Naive thymus-derived CD8-positive, alpha-beta T cell (primary cell): Measurements from ENCODE around the gene TANGO2. TPM values are rescaled to one million over a fixed set of nuclear protein-coding genes. Genes with fewer than 3 reads are reported as not detected.

Experiments used
- ATAC-seq, 2 donors: fragments of 150-1000 bp; cut with Tn5 transposase in 1 of 2; sonication (Bioruptor Pico), chemical (Tn5 transposase) in 1 of 2; 1 replicate in 1 of 2; 2 replicates in 1 of 2; pipeline ENCODE4 v1.10.0; 2021; ENCODE audit warnings: mild to moderate bottlenecking in 2 of 2, moderate library complexity in 2 of 2
- POLR2A ChIA-PET: fragments of 350-600 bp; sonication (Branson Sonifier 250); formaldehyde crosslinking; loops from one replicate; lab custom pipeline; 2021; ENCODE audit warnings: antibody characterized with exemption; lab: Charles Lee
- DNase-seq, 10 donors: peaks; one replicate each; pipeline versions ENCODE4 v3.0.0 to v3.0.0-alpha.2; 2020 to 2022
- H3K27ac Mint-ChIP-seq, 10 donors: one replicate each; pipeline ENCODE4 v1.8.0; 2020 to 2022; ENCODE audit warnings: mild to moderate bottlenecking in 10 of 10, mixed read lengths in 10 of 10, moderate library complexity in 4 of 10, inconsistent platforms in 1 of 10
- H3K27me3 Mint-ChIP-seq, 5 donors: one replicate each; pipeline ENCODE4 v1.8.0; 2021 to 2022; ENCODE audit warnings: mixed read lengths in 5 of 5
- H3K36me3 Mint-ChIP-seq, 3 donors: one replicate each; pipeline ENCODE4 v1.8.0; 2020 to 2022; ENCODE audit warnings: mixed read lengths in 3 of 3, mild to moderate bottlenecking in 2 of 3, inconsistent platforms in 1 of 3
- H3K4me1 Mint-ChIP-seq, 4 donors: one replicate each; pipeline ENCODE4 v1.8.0; 2021 to 2022; ENCODE audit warnings: mixed read lengths in 4 of 4
- H3K4me3 Mint-ChIP-seq, 10 donors: one replicate each; pipeline ENCODE4 v1.8.0; 2020 to 2022; ENCODE audit warnings: mild to moderate bottlenecking in 10 of 10, mixed read lengths in 10 of 10, moderate library complexity in 6 of 10, inconsistent platforms in 1 of 10
- H3K9me3 Mint-ChIP-seq, 9 donors: one replicate each; pipeline ENCODE4 v1.8.0; 2020 to 2022; ENCODE audit warnings: mixed read lengths in 9 of 9, mild to moderate bottlenecking in 3 of 9, inconsistent platforms in 1 of 9, moderate library complexity in 1 of 9
- polyA plus RNA-seq, 3 donors: library from polyadenylated mRNA; unstranded; fragments of 300-500 nt; fragmentation: Illumina TruSeq; gene quantifications; one replicate each; pipeline ENCODE4 v1.2.3, GENCODE V29; 2021
- total RNA-seq, 8 experiments: library from RNA in 2 of 8; stranded (reverse) in 2 of 8; gene quantifications; one replicate each; pipeline ENCODE4 v1.2.3 and lab custom pipeline; 2021 to 2026

TANGO2 gene
- total and polyA plus RNA-seq, 5 experiments from 2014 or later = 22.6 to 38.0 (median 36.2) TPM

DNA sequence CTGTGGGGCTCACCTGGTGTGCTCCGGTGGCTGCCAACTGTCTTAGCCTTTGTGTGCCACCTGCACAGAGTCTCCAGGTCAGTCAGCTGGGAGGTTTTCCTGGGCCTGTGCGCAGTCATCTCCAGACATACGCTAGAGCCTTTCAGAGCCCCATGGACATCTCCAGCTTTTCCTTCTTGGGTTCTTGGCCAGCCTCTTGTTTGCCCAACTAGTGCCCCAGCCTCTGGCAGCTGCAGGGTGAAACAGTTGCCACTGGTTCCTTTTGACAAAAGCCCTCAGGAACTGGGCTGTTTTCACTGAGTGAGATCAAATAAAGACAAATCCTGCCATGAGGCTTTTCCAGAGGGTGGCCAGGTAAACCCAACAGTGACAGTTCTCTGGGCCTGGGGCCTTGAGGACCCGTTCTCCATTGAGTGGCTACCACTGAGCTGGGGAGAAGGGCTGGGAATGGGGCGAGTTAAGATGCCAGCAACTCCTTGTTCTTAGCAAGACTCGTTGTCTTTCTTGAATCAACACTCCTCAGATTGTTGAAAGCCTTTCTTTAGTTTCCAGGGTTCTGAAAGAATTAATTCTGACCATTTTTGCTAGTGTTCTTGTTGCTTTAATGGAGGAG lies 78.3 kb downstream of the TANGO2 start:
- no peaks in the 10 kb centered on the region for H3K27me3 Mint-ChIP-seq
- ATAC-seq (no peak), DNase-seq (no peak)
- POLR2A ChIA-PET = no interaction called here
- peaks cover 18 to 60% (median 51%) of the 10 kb centered on the region in 4 donors for H3K4me1 Mint-ChIP-seq
- peak overlapping the region in 9 of 10 donors; percentile 23 to 92 (median 89) for H3K4me3 Mint-ChIP-seq
- peak overlapping the region; percentile 87 to 99 (median 96) for H3K27ac Mint-ChIP-seq
- peaks cover 0 to 44% (median 21%) of the 10 kb centered on the region in 3 donors for H3K36me3 Mint-ChIP-seq
- no peaks in the 10 kb centered on the region for H3K9me3 Mint-ChIP-seq

DNA sequence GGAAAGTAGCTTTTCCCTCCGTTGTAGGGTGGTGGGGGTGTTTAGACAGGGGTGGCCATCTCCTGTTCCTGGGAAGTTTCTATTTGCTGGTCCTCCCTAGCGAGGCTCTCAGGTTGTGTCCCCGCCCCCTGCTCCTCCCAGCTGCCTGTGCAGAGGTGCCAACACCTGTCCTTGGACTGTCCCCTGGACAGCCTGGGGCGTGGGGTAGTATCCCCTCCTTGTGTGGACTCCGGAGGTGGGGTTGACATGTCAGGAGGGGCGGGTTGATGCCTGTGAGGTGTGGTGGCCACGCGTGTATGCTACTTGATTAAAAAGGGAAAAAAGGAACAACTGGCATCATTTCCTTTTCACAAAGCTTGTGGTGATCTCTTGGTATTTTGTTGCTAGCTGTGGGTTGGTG lies 80.7 kb downstream of the TANGO2 start:
- Mint-ChIP-seq H3K4me3 (peak overlapping the region in 9 of 10 donors; percentile 8 to 92 (median 89)), H3K9me3 (no peaks in the 10 kb centered on the region), H3K27me3 (no peaks in the 10 kb centered on the region), H3K36me3 (peaks cover 0 to 34% (median 8%) of the 10 kb centered on the region in 3 donors), H3K27ac (peak overlapping the region; percentile 87 to 99 (median 94)), H3K4me1 (peaks cover 18 to 60% (median 50%) of the 10 kb centered on the region in 4 donors)
- POLR2A ChIA-PET = interaction anchor here (0.7 to 2.8 kb wide), 5 partner anchors 9 to 671 kb away, joined by 3 to 16 read pairs (median 4); partner anchors contain the start of genes RANBP1, TANGO2 and TRMT2A
- ATAC-seq = no peak
- peak in 1 of 10 donors; percentile 11 for DNase-seq

DNA sequence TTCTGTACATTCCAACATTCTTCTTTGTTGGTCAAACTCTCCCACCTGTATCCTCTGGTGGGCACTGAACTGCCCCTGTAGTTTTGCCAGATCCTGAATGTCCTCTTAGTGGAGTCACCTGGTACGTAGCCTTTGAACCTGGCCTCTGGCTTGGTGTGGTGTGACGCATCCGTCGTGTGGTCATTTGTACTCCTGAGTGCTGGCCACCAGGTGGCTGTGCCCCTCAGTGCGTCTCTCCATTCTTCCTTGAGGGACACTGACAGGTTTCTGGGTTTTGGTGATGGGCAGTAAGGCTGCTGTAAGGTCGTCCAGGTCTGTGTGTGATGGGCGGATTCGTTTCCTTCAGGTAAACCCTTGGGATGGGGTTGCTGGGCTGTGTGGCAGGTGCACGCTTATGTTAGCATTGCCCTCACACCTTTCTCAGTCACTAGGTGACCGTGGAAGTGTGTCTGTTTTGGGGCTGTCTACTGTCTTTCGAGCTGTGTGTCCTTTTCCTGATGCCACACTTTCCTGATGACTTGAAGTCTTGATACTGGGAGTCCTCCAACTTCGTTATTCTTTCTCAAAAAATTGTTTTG lies 81.4 kb downstream of the TANGO2 start:
- Mint-ChIP-seq H3K27ac (peak overlapping the region; percentile 87 to 98 (median 92)), H3K4me3 (peak overlapping the region in 4 of 10 donors; percentile 30 to 77 (median 41))
- POLR2A ChIA-PET = interaction anchor here (0.7 to 2.8 kb wide), 2 partner anchors 10 to 671 kb away, joined by 4 to 16 read pairs; no protein-coding TSS in a partner anchor

DNA sequence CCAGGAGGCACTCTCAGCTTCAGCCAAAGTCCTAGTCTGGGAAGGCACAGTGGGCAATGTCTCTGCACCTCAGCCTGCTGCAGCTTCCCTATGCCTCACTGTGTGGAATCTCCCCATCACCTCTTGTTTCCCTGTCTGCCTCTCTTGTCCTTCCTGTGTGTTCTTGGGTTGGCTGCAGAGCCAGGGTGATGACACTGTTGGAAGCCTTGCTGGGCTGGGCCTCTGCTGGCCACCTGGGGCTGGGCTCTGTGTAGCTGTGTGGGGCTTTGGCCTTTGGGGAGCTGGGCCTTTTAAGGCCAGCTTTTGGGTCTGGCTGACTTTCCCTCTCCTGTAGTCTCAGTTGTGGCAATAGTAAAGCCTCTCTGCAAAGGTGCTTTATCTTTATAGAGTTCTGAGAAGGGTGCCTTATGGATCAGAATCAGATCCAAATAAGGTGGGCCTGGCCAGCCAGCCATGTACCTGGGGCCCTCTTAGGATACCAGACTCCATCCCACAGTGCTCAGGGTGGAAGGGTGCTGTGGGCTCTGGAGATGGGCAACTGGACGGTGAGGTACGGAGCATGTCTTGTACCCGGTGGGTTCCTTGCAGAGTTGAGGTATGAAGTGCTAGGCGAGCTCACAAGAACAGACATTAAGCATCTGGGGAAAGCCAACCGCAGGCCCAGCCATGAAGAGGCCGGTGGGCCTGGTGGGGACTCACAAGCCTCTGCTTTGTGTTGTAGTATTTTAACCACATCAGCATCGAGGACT lies 84.7 kb downstream of the TANGO2 start:
- POLR2A ChIA-PET = interaction anchor here (1.3 to 1.9 kb wide), 2 partner anchors 11 to 13 kb away, joined by 3 to 7 read pairs; partner anchors contain the start of gene RANBP1
- Mint-ChIP-seq H3K27me3 (no peaks in the 10 kb centered on the region), H3K4me3 (no peak overlapping the region), H3K27ac (peak overlapping the region in 6 of 10 donors; percentile 25 to 80 (median 52)), H3K36me3 (peaks cover 0 to 40% (median 2%) of the 10 kb centered on the region in 3 donors), H3K9me3 (no peaks in the 10 kb centered on the region), H3K4me1 (peaks cover 15 to 37% (median 22%) of the 10 kb centered on the region in 4 donors)
- peak in 1 of 10 donors; percentile 32 for DNase-seq
- no peak for ATAC-seq

More for the DNA sequence above, 81.4 kb downstream of the TANGO2 start:
- Mint-ChIP-seq H3K27me3 (no peaks in the 10 kb centered on the region), H3K36me3 (peaks cover 0 to 33% (median 4%) of the 10 kb centered on the region in 3 donors), H3K9me3 (no peaks in the 10 kb centered on the region), H3K4me1 (peaks cover 18 to 57% (median 50%) of the 10 kb centered on the region in 4 donors)
- ATAC-seq (no peak), DNase-seq (no peak)

DNA sequence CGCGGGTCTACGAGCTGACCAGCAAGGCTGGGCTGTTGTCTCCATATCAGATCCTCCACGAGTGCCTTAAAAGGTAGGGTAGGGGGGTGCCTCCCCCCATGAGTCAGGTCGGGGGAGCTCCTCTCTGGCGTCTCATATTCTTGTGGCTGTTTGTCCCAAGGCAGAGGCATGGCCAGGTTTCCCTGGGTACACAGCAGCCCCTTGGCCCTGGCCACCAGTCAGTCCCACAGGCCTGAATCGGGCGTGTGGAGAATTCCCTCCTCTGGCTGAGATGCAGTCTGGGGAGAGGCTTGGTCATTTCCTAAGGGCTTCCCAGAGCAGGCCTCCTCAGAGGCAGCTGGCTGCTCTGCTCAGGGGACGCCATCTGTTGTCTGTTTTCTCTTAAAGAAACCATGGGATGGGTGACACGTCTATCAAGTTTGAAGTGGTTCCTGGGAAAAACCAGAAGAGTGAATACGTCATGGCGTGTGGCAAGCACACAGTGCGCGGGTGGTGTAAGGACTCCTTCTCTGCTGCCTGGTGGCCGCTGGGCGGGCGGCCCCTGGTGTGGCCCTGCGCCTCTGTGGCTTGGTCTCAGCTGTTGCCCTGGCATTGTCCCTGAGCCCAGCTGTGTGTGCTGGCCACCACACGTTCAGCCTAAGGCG lies 85.4 kb downstream of the TANGO2 start:
- Mint-ChIP-seq H3K9me3 (no peaks in the 10 kb centered on the region), H3K36me3 (peaks cover 0 to 43% (median 2%) of the 10 kb centered on the region in 3 donors), H3K27me3 (no peaks in the 10 kb centered on the region), H3K4me3 (no peak overlapping the region), H3K27ac (peak overlapping the region in 3 of 10 donors; percentile 29 to 37 (median 35)), H3K4me1 (peaks cover 8 to 37% (median 22%) of the 10 kb centered on the region in 4 donors)
- ATAC-seq (no peak), DNase-seq (peak in 1 of 10 donors; percentile 51)
- POLR2A ChIA-PET = interaction anchor here (1.3 to 1.9 kb wide), 2 partner anchors 10 to 14 kb away, joined by 3 to 7 read pairs; partner anchors contain the start of gene RANBP1

DNA sequence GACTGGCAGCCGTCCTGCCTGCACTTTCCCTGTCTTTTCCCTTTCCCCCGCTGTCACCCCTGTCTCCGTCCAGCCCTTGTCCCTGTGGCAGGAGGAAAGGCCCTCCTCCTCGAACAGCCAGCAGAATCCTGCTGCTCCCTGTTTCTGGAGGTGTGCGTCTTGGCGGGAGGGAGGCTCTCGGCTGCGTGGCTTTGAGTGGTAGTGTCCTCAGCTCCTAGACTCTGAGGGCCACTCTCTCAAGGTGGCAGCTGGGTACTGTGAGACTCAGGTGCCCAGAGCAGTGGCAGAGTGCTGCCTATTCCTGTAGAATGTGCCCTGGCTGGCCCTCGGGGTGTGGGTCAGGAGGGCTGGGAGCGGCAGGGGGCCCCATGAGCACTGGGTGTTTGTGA lies 85.9 kb downstream of the TANGO2 start:
- DNase-seq = peak in 1 of 10 donors; percentile 36
- Mint-ChIP-seq H3K4me3 (no peak overlapping the region), H3K4me1 (peaks cover 8 to 37% (median 22%) of the 10 kb centered on the region in 4 donors), H3K9me3 (no peaks in the 10 kb centered on the region), H3K36me3 (peaks cover 0 to 43% (median 2%) of the 10 kb centered on the region in 3 donors), H3K27me3 (no peaks in the 10 kb centered on the region), H3K27ac (peak overlapping the region in 3 of 10 donors; percentile 29 to 49 (median 37))
- POLR2A ChIA-PET = interaction anchor here (1.3 to 1.9 kb wide), 2 partner anchors 9 to 15 kb away, joined by 3 to 7 read pairs; partner anchors contain the start of gene RANBP1
- no peak for ATAC-seq

DNA sequence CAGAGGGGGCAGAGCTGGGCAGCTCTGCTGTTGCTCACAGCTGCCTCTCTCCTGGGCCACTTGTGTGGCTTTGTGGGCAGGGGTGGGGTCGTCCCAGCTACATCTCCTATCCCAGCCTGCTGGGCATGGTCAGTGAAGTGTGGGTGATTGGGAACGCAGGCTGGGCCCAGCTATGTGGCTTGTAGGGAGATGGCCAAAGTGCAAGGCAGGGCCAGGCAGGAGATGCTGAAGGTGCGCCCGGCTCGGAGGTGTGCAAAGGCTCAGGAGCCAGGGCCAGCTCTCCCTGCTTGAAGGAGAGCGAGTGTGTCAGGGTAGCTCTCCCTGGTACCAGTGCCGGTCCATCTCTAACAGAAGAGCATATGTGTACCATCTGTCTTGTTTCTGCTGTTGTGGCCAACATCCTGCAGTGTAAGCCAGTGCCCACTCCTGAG lies 86.6 kb downstream of the TANGO2 start:
- DNase-seq (peak in 1 of 10 donors; percentile 42), ATAC-seq (no peak)
- Mint-ChIP-seq H3K36me3 (peaks cover 0 to 47% (median 2%) of the 10 kb centered on the region in 3 donors), H3K9me3 (no peaks in the 10 kb centered on the region), H3K4me1 (peaks cover 7 to 35% (median 19%) of the 10 kb centered on the region in 4 donors), H3K27ac (peak overlapping the region in 8 of 10 donors; percentile 32 to 79 (median 56)), H3K4me3 (no peak overlapping the region), H3K27me3 (no peaks in the 10 kb centered on the region)
- POLR2A ChIA-PET = interaction anchor here (0.9 kb wide), 1 partner anchor 28 kb away, joined by 3 read pairs; the partner anchor contains the start of gene DGCR8

DNA sequence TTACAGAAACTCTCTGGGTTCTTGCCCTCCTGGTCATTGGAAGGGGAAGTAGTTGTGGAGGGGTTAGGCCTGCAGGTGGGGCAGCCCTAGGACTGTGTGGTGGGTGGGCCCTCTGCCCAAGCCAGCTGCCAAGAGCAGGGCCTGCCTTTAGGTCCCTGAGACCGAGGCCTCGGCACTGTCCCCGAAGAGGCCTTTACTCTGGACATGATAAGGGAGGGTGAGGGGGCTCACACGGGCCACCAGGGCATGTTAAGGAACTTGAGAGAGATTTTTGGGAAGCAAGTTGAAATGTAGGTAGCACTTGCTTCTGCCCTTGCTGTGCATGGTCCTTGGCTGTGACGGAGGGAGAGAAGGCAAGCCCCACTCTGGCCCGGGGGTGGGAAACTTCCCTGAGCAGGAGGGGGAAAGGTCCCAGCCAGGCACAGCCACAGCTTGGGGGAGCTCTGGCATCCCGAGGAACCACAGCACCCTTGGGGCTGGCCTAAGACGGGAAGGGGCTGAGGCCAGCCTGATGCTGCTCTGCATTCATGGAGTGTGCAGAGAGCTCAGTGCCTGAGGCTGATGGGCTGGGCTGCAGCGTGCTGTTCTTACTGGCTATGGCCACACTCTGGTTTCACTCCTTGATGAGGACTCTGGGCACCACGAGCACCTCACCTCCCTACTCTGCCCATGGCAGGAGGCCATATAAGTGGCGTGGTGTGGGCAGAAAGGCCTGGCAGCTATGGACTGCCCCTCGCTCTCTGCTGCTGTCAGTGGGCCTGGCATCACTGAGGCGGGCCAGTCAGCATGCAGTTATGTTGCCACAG lies 87.2 kb downstream of the TANGO2 start:
- peaks cover 7 to 29% (median 16%) of the 10 kb centered on the region in 4 donors for H3K4me1 Mint-ChIP-seq
- H3K36me3 Mint-ChIP-seq = peaks cover 0 to 47% (median 2%) of the 10 kb centered on the region in 3 donors
- no peak for ATAC-seq
- POLR2A ChIA-PET = interaction anchor here (0.9 to 1.3 kb wide), 2 partner anchors 9 to 29 kb away, joined by 3 to 4 read pairs; partner anchors contain the start of genes DGCR8 and TRMT2A
- H3K9me3 Mint-ChIP-seq = no peaks in the 10 kb centered on the region
- peak in 1 of 10 donors; percentile 51 for DNase-seq
- H3K27ac Mint-ChIP-seq = peak overlapping the region in 9 of 10 donors; percentile 19 to 90 (median 52)
- H3K27me3 Mint-ChIP-seq = no peaks in the 10 kb centered on the region
- H3K4me3 Mint-ChIP-seq = no peak overlapping the region

DNA sequence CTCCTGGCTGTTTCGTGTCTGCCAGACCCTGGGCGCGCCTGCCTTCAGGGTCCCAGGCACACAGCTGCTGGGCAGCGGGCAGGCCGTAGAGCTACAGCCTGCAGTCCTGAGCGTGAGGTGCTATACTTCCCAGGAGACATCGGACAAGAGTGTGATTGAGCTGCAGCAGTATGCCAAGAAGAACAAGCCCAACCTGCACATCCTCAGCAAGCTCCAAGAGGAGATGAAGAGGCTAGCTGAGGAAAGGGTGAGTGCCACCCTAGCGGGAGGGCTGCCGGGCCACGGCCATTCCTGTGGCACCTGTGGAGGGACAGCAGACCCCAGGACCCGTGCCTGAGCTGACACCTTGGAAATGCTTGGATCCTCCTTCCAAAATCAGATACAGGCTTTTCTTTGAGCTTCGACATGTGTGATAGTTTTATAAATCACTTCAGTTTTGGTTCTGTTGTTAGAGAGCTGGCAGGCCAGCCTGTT lies 87.9 kb downstream of the TANGO2 start:
- peaks cover 8 to 24% (median 15%) of the 10 kb centered on the region in 4 donors for H3K4me1 Mint-ChIP-seq
- ATAC-seq = no peak
- H3K27ac Mint-ChIP-seq = peak overlapping the region in 1 of 10 donors; percentile 90
- H3K9me3 Mint-ChIP-seq = no peaks in the 10 kb centered on the region
- POLR2A ChIA-PET = interaction anchor here (0.7 to 1.3 kb wide), 2 partner anchors 9 to 25 kb away, joined by 3 to 4 read pairs; partner anchors contain the start of gene TRMT2A
- H3K27me3 Mint-ChIP-seq = no peaks in the 10 kb centered on the region
- peaks cover 0 to 43% (median 2%) of the 10 kb centered on the region in 3 donors for H3K36me3 Mint-ChIP-seq
- DNase-seq = peak in 1 of 10 donors; percentile 57
- no peak overlapping the region for H3K4me3 Mint-ChIP-seq

DNA sequence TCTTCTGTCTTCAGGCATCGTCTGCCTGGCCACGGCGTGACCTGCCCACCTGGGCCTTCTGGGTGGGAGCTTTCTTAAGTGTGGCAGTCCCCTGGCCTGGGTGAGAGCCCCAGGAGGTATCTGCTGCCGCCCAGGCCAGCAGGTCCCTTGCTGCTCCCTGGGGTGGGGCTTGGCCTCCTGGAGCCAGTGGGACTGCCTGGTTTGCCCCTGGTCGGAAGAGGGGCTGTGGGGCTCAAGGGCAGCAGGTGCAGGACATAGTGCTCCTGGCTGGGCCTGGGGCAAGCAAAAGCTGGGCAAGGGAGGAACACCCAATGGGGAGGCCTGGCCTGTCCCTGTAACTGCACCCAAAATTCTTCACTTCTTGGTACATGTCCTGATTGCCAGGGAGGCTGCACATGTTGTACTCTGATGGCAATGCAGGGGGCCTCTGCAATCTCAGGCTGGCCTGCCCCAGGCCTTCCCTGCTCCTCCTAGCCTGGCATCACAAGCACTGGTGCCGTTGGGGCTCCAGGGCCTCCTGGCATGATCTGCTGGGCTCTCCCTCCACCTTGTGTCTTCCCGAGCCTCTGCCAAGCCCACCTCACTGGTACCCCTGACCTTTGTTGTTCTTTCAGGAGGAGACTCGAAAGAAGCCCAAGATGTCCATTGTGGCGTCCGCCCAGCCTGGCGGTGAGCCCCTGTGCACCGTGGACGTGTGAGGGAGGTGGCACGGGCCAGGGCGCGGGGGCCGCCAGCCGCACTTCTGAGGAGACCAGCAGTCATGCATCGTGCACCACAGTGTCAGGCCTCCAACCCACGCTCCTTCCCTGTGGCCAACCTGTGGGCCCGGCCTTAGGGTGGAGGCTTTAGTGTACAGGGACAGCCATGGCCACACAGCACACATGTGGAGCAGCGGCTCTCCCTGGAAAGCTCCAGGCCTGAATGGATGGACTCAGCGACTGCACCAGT lies 88.8 kb downstream of the TANGO2 start:
- Mint-ChIP-seq H3K4me1 (peaks cover 13 to 32% (median 20%) of the 10 kb centered on the region in 4 donors), H3K36me3 (peaks cover 0 to 45% (median 2%) of the 10 kb centered on the region in 3 donors), H3K27me3 (no peaks in the 10 kb centered on the region), H3K4me3 (no peak overlapping the region), H3K27ac (peak overlapping the region in 5 of 10 donors; percentile 19 to 90 (median 25)), H3K9me3 (no peaks in the 10 kb centered on the region)
- ATAC-seq = no peak
- POLR2A ChIA-PET = interaction anchor here (0.7 to 4.0 kb wide), 3 partner anchors 8 to 26 kb away, joined by 3 to 16 read pairs (median 4); partner anchors contain the start of gene TRMT2A
- DNase-seq = peak in 1 of 10 donors; percentile 64
